Calu3 (cell line): ENCODE measurements around the gene MAP2K3. TPM values are rescaled to one million over a fixed set of nuclear protein-coding genes. Genes with fewer than 3 reads are reported as not detected.

Source experiments
- BruUV-seq: library from RNA; stranded (reverse); fragments of 400-500 nt; replicated peaks from 2 replicates; lab custom pipeline; 2021; lab: Mats Ljungman, UMichigan
- CTCF ChIA-PET: fragments of 300-600 bp; sonication (Branson Sonifier 250); formaldehyde crosslinking; loops from one replicate; lab custom pipeline; 2022; ENCODE audit warnings: antibody characterized with exemption; lab: Charles Lee
- DNase-seq: peaks from one replicate; pipeline ENCODE4 v3.0.0; 2022
- H3K27ac Mint-ChIP-seq: one replicate; pipeline ENCODE4 v1.8.0; 2022; ENCODE audit warnings: mixed read lengths; ENCODE audit not compliant: unreplicated experiment
- H3K27me3 Mint-ChIP-seq: one replicate; pipeline ENCODE4 v1.8.0; 2022; ENCODE audit warnings: mixed read lengths; ENCODE audit not compliant: unreplicated experiment
- H3K36me3 Mint-ChIP-seq: one replicate; pipeline ENCODE4 v1.8.0; 2022; ENCODE audit warnings: mild to moderate bottlenecking, moderate library complexity, mixed read lengths; ENCODE audit not compliant: insufficient read depth, unreplicated experiment
- H3K4me1 Mint-ChIP-seq: one replicate; pipeline ENCODE4 v1.8.0; 2022; ENCODE audit warnings: mild to moderate bottlenecking, low read depth, mixed read lengths; ENCODE audit not compliant: unreplicated experiment
- H3K4me3 Mint-ChIP-seq: one replicate; pipeline ENCODE4 v1.8.0; 2022; ENCODE audit warnings: mild to moderate bottlenecking, low read depth, moderate library complexity, mixed read lengths; ENCODE audit not compliant: unreplicated experiment
- H3K9me3 Mint-ChIP-seq: one replicate; pipeline ENCODE4 v1.8.0; 2022; ENCODE audit warnings: low read depth, mixed read lengths; ENCODE audit not compliant: unreplicated experiment
- CTCF ChIP-seq: fragments of 200-600 bp; IDR thresholded peaks from one replicate; pipeline ENCODE4 v1.8.0; 2022; ENCODE audit warnings: antibody characterized with exemption; ENCODE audit not compliant: unreplicated experiment
- intact Hi-C: fragments of 100-400 bp; cut with micrococcal nuclease; formaldehyde crosslinking; loops from one replicate; pipeline ENCODE4 v1.10.0; 2022; ENCODE audit not compliant: unreplicated experiment
- total RNA-seq: library from RNA; stranded (reverse); gene quantifications from 2 replicates; pipeline ENCODE4 v1.2.3, GENCODE V29; 2022

MAP2K3 gene
- total RNA-seq, 1 experiment from 2014 or later = 93.5 TPM

GRCh38 chr17:21251337-21252010, 33.0 kb upstream of the MAP2K3 start:
- DNase-seq = no peak
- intact Hi-C loops = no loop called here
- H3K27me3 Mint-ChIP-seq = peaks cover 10% of the 10 kb centered on the region
- H3K4me3 Mint-ChIP-seq = no peak overlapping the region
- CTCF ChIA-PET = no interaction called here
- no peak overlapping the region for H3K27ac Mint-ChIP-seq
- H3K4me1 Mint-ChIP-seq = no peaks in the 10 kb centered on the region
- TF ChIP-seq CTCF = no peak
- BruUV-seq = no TSS peak
- H3K36me3 Mint-ChIP-seq = peaks cover 10% of the 10 kb centered on the region
- no peaks in the 10 kb centered on the region for H3K9me3 Mint-ChIP-seq

- Mint-ChIP-seq H3K4me3 (peak overlapping the region; percentile 65), H3K4me1 (peaks cover 1% of the 10 kb centered on the region), H3K9me3 (no peaks in the 10 kb centered on the region), H3K27ac (no peak overlapping the region), H3K36me3 (peaks cover 10% of the 10 kb centered on the region), H3K27me3 (peaks cover 10% of the 10 kb centered on the region)
- BruUV-seq = TSS peak; percentile 59
- no peak for TF ChIP-seq CTCF
- CTCF ChIA-PET = no interaction called here
- no peak for DNase-seq
- intact Hi-C loops = no loop called here
These were observed 32.2 kb upstream of the MAP2K3 start for GRCh38 chr17:21252289-21252795.

- intact Hi-C loops = no loop called here
- H3K4me1 Mint-ChIP-seq = peaks cover 8% of the 10 kb centered on the region
- peak within 1 kb of the TSS; percentile 65 for H3K4me3 Mint-ChIP-seq
- DNase-seq = peak; percentile 43
- no peak for TF ChIP-seq CTCF
- H3K36me3 Mint-ChIP-seq = peaks cover 13% of the 10 kb centered on the region
- H3K27ac Mint-ChIP-seq = no peak within 1 kb of the TSS
- peaks cover 10% of the 10 kb centered on the region for H3K27me3 Mint-ChIP-seq
- no TSS peak for BruUV-seq
- H3K9me3 Mint-ChIP-seq = no peaks in the 10 kb centered on the region
- CTCF ChIA-PET = no interaction called here
These were observed 31.5 kb upstream of the MAP2K3 start, which contains the start of gene NATD1 for GRCh38 chr17:21252796-21253645. TSS of gene NATD1 (minus strand) at chr17:21253410. CDS start at chr17:21253264, 146 bp downstream.

- DNase-seq = no peak
These were observed 30.7 kb upstream of the MAP2K3 start for GRCh38 chr17:21253646-21254441.

More at GRCh38 chr17:21253646-21254441, 30.7 kb upstream of the MAP2K3 start:
- peak overlapping the region; percentile 65 for H3K4me3 Mint-ChIP-seq
- BruUV-seq = no TSS peak
- peaks cover 10% of the 10 kb centered on the region for H3K27me3 Mint-ChIP-seq
- peaks cover 12% of the 10 kb centered on the region for H3K4me1 Mint-ChIP-seq
- intact Hi-C loops = no loop called here
- TF ChIP-seq CTCF = no peak
- CTCF ChIA-PET = interaction anchor here (0.6 kb wide), 1 partner anchor 259 kb away, joined by 3 read pairs; no protein-coding TSS in a partner anchor
- no peaks in the 10 kb centered on the region for H3K9me3 Mint-ChIP-seq
- no peak overlapping the region for H3K27ac Mint-ChIP-seq
- H3K36me3 Mint-ChIP-seq = peaks cover 9% of the 10 kb centered on the region
